Peyer's patch (tissue), 4 donors: ENCODE results near the gene PHB1. TPM values are rescaled to one million over a fixed set of nuclear protein-coding genes. Genes with fewer than 3 reads are reported as not detected.

ENCODE experiments used
- DNase-seq, 3 donors: peaks; one replicate each; pipeline ENCODE4 v3.0.0-alpha.2; 2017 to 2019
- H3K27ac ChIP-seq, 4 donors: fragments of 200-600 bp; sonication (generic); one replicate each; pipeline ENCODE4 v1.5.1; 2016 to 2019
- H3K27me3 ChIP-seq, 2 donors: fragments of 200-600 bp; sonication (generic); one replicate each; pipeline ENCODE4 v1.5.1; 2019
- H3K36me3 ChIP-seq, 3 donors: fragments of 200-600 bp; sonication (generic); one replicate each; pipeline ENCODE4 v1.5.1; 2016 to 2019
- H3K4me1 ChIP-seq, 4 donors: fragments of 200-600 bp; sonication (generic); one replicate each; pipeline ENCODE4 v1.5.1; 2016 to 2019
- H3K4me3 ChIP-seq, 4 donors: fragments of 200-600 bp; sonication (generic); 1 replicate in 3 of 4; 2 replicates in 1 of 4; pipeline ENCODE4 v1.5.1; 2016 to 2019; ENCODE audit warnings: mild to moderate bottlenecking in 1 of 4
- H3K9me3 ChIP-seq, 4 donors: fragments of 200-600 bp; sonication (generic); one replicate each; pipeline ENCODE4 v1.5.1; 2016 to 2019; ENCODE audit warnings: mild to moderate bottlenecking in 1 of 4
- CTCF ChIP-seq, 6 experiments: fragments of 450-650 bp in 4 of 6; fragments of 200-600 bp in 2 of 6; sonication (generic) in 1 of 6; IDR thresholded peaks; one replicate each; pipeline ENCODE4 v1.5.1; 2017 to 2019; ENCODE audit warnings: antibody characterized with exemption in 6 of 6, mild to moderate bottlenecking in 3 of 6, moderate library complexity in 1 of 6
- POLR2A ChIP-seq, 2 donors: fragments of 450-650 bp; IDR thresholded peaks; one replicate each; pipeline ENCODE4 v1.5.1; 2017; ENCODE audit warnings: antibody characterized with exemption in 2 of 2, mild to moderate bottlenecking in 2 of 2, moderate library complexity in 2 of 2
- total RNA-seq, 4 donors: library from RNA; depleted of rRNA; stranded (reverse); fragments of >200 nt; gene quantifications; one replicate each; pipeline ENCODE4 v1.1.0, GENCODE V29; 2016

Gene PHB1
- total RNA-seq, 4 donors from 2014 or later = 59.5 to 75.9 (median 69.9) TPM

- H3K27me3 ChIP-seq = no peaks in the 10 kb centered on the region
- no peak overlapping the region for H3K4me3 ChIP-seq
- H3K36me3 ChIP-seq = no peaks in the 10 kb centered on the region
- H3K4me1 ChIP-seq = no peaks in the 10 kb centered on the region
- peak in 1 of 3 donors; percentile 12 for DNase-seq
- no peaks in the 10 kb centered on the region for H3K9me3 ChIP-seq
- no peak for TF ChIP-seq CTCF (IDR thresholded peaks at IDR 0.05)
- TF ChIP-seq POLR2A (IDR thresholded peaks at IDR 0.05) = no peak
- H3K27ac ChIP-seq = no peak overlapping the region
These were observed 32.9 kb downstream of the PHB1 start for GRCh38 chr17:49381793-49382192.

DNA sequence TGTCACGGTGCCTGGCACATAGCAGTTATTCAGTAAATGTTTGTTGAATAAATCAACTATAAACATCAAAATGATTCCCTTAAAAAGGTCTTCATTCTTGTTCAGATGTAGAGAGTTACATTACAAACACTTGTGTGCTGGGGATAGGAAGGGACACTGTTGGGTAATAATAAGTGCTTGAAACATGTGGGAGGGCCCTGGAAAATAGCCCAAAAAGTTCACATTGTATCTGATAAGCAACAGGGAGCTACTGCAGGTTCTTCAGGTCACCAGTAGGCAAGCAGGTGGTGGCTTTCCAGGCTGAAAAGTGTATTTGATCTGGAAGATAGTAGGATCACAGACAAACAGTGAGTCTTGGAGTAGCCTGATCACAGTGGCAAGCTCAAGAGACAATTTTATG, 33.6 kb downstream of the PHB1 start:
- H3K27me3 ChIP-seq = no peaks in the 10 kb centered on the region
- H3K36me3 ChIP-seq = no peaks in the 10 kb centered on the region
- no peak for DNase-seq
- no peak overlapping the region for H3K4me3 ChIP-seq
- no peaks in the 10 kb centered on the region for H3K9me3 ChIP-seq
- no peak for TF ChIP-seq POLR2A (IDR thresholded peaks at IDR 0.05)
- TF ChIP-seq CTCF (IDR thresholded peaks at IDR 0.05) = no peak
- no peak overlapping the region for H3K27ac ChIP-seq
- no peaks in the 10 kb centered on the region for H3K4me1 ChIP-seq

DNA sequence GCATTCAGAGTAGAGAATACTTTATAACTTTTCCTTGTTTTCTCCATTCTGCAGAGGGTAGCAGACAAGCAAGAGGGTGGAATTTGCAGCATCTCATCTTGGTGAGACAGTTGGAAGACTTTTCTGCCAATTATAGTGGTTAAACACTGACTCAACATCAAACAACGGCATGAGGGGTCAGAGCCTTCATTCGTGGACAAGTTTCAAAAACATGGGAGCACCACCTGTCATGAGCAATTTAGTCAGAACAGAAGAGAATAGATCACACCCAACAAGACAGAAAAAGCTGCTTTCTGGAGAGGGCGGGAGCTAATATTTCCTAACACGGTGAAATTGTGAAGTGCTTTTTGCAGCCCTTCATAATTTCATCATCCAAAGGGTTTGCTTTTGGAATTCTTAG, 34.8 kb downstream of the PHB1 start:
- H3K27ac ChIP-seq = no peak overlapping the region
- no peaks in the 10 kb centered on the region for H3K4me1 ChIP-seq
- H3K27me3 ChIP-seq = no peaks in the 10 kb centered on the region
- no peak for DNase-seq
- no peak for TF ChIP-seq CTCF (IDR thresholded peaks at IDR 0.05)
- no peak for TF ChIP-seq POLR2A (IDR thresholded peaks at IDR 0.05)
- no peak overlapping the region for H3K4me3 ChIP-seq
- no peaks in the 10 kb centered on the region for H3K9me3 ChIP-seq
- no peaks in the 10 kb centered on the region for H3K36me3 ChIP-seq

GRCh38 chr17:49378311-49378710, 36.4 kb downstream of the PHB1 start:
- no peaks in the 10 kb centered on the region for H3K27me3 ChIP-seq
- no peaks in the 10 kb centered on the region for H3K36me3 ChIP-seq
- H3K27ac ChIP-seq = no peak overlapping the region
- DNase-seq = no peak
- no peaks in the 10 kb centered on the region for H3K9me3 ChIP-seq
- no peaks in the 10 kb centered on the region for H3K4me1 ChIP-seq
- H3K4me3 ChIP-seq = no peak overlapping the region
- TF ChIP-seq POLR2A (IDR thresholded peaks at IDR 0.05) (no peak), CTCF (IDR thresholded peaks at IDR 0.05) (no peak)

DNA sequence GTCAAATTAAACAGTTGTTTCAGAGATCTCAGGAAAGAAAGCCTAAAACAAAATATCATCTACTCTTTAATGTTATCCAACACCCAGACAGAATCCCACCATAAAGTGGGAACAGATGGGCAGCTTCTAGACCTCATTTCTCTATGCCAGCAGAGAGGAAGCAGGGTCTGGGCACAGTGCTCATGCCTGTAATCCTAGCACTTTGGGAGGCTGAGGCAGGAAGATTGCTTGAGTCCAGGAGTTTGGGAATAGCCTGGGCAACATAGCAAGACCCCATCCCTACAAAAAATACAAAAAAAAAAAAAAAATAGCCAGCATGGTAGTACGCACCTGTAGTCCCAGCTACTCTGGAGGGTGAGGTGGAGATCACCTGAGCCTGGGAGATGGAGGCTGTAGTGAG, 39.1 kb downstream of the PHB1 start:
- Histone ChIP-seq H3K4me1 (no peaks in the 10 kb centered on the region), H3K27me3 (no peaks in the 10 kb centered on the region), H3K36me3 (no peaks in the 10 kb centered on the region), H3K4me3 (no peak overlapping the region), H3K27ac (no peak overlapping the region), H3K9me3 (no peaks in the 10 kb centered on the region)
- DNase-seq = peak in 1 of 3 donors; percentile 2
- TF ChIP-seq POLR2A (IDR thresholded peaks at IDR 0.05) (no peak), CTCF (IDR thresholded peaks at IDR 0.05) (no peak)

GRCh38 chr17:49373115-49373514, 41.6 kb downstream of the PHB1 start:
- no peak overlapping the region for H3K4me3 ChIP-seq
- DNase-seq = no peak
- no peaks in the 10 kb centered on the region for H3K4me1 ChIP-seq
- H3K36me3 ChIP-seq = no peaks in the 10 kb centered on the region
- H3K27me3 ChIP-seq = no peaks in the 10 kb centered on the region
- no peak for TF ChIP-seq CTCF (IDR thresholded peaks at IDR 0.05)
- TF ChIP-seq POLR2A (IDR thresholded peaks at IDR 0.05) = no peak
- H3K27ac ChIP-seq = no peak overlapping the region
- H3K9me3 ChIP-seq = no peaks in the 10 kb centered on the region
